Stomach (tissue), 9 donors: ENCODE results near the gene LIPE. TPM values are rescaled to one million over a fixed set of nuclear protein-coding genes. Genes with fewer than 3 reads are reported as not detected.

Experiments used
- DNase-seq, 2 donors: peaks; one replicate each; pipeline versions ENCODE4 v3.0.0 to v3.0.0-alpha.2; 2013 to 2019
- H3K27ac ChIP-seq, 5 donors: fragments of 200-600 bp in 4 of 5; sonication (generic) in 4 of 5; one replicate each; pipeline ENCODE4 v1.5.1; 2013 to 2019; ENCODE audit warnings: mild to moderate bottlenecking in 1 of 5, moderate library complexity in 1 of 5
- H3K27me3 ChIP-seq, 3 donors: fragments of 200-600 bp; sonication (generic); one replicate each; pipeline ENCODE4 v1.5.1; 2017 to 2019; ENCODE audit warnings: mixed run types in 1 of 3
- H3K36me3 ChIP-seq, 4 donors: fragments of 200-600 bp; sonication (generic); 1 replicate in 3 of 4; 2 replicates in 1 of 4; pipeline ENCODE4 v1.5.1; 2016 to 2019
- H3K4me1 ChIP-seq, 4 donors: fragments of 200-600 bp; sonication (generic); one replicate each; pipeline ENCODE4 v1.5.1; 2016 to 2019
- H3K4me3 ChIP-seq, 4 donors: fragments of 200-600 bp; sonication (generic) in 3 of 4; one replicate each; pipeline ENCODE4 v1.5.1; 2016 to 2019; ENCODE audit warnings: mild to moderate bottlenecking in 1 of 4
- H3K9me3 ChIP-seq, 4 donors: fragments of 200-600 bp; sonication (generic); one replicate each; pipeline ENCODE4 v1.5.1; 2016 to 2019
- CTCF ChIP-seq, 7 experiments: fragments of 450-650 bp in 4 of 7; fragments of 200-600 bp in 3 of 7; sonication (generic) in 3 of 7; IDR thresholded peaks; one replicate each; pipeline ENCODE4 v1.5.1; 2016 to 2019; ENCODE audit warnings: antibody characterized with exemption in 7 of 7, control low read depth in 2 of 7, mild to moderate bottlenecking in 1 of 7
- EP300 ChIP-seq: sonication (generic); formaldehyde crosslinking; IDR thresholded peaks from one replicate; pipeline ENCODE4 v1.6.1; 2017; ENCODE audit warnings: antibody characterized with exemption
- POLR2A ChIP-seq, 4 donors: fragments of 450-650 bp; IDR thresholded peaks; one replicate each; pipeline ENCODE4 v1.6.1; 2016; ENCODE audit warnings: antibody characterized with exemption in 4 of 4, control low read depth in 2 of 4, mild to moderate bottlenecking in 1 of 4, moderate library complexity in 1 of 4
- POLR2AphosphoS5 ChIP-seq, 3 donors: sonication (generic); formaldehyde crosslinking; IDR thresholded peaks; one replicate each; pipeline ENCODE4 v1.6.1; 2016; ENCODE audit warnings: antibody characterized with exemption in 3 of 3
- WGBS, 5 donors: extraction: QIAGEN DNeasy Blood & Tissue Kit in 3 of 5; methylation state at CpG; one replicate each; pipeline versions ENCODE4 v1.1.5 to v1.1.7; 2013 to 2018; 5-methylcytosine and 5-hydroxymethylcytosine counted together
- intact Hi-C: fragments of 100-400 bp; cut with DNase I; formaldehyde crosslinking; loops from one replicate; pipeline ENCODE4 v1.15.1; 2023; ENCODE audit warnings: low total_unique reads
- polyA plus RNA-seq, 3 donors: library from polyadenylated mRNA; stranded (reverse); fragments of 200-250 nt; gene quantifications; one replicate each; pipeline ENCODE4 v1.2.3, GENCODE V29; 2013
- total RNA-seq, 5 donors: library from RNA; depleted of rRNA; stranded (reverse); fragments of >200 nt; gene quantifications; one replicate each; pipeline versions ENCODE4 v1.1.0 to v1.2.3, GENCODE V29; 2014 to 2016
- donor health status: healthy with polysubstance abuse.
- donor health status: Bipolar disorder and iron deficiency.
- donor health status: healthy.

Gene LIPE
- total and polyA plus RNA-seq, 8 donors: 3.1 to 139 (median 10.6) TPM

GRCh38 chr19:42407085-42407815, 19.9 kb downstream of the LIPE start:
- no peak for DNase-seq
- WGBS, 5 donors: 88 to 92% (median 91%) methylated on average over 24 to 30 of the region's 30 CpGs
- Histone ChIP-seq H3K9me3 (no peaks in the 10 kb centered on the region), H3K36me3 (peaks cover 0 to 37% (median 17%) of the 10 kb centered on the region in 4 donors), H3K4me1 (peaks cover under 1 to 18% (median 11%) of the 10 kb centered on the region in 4 donors), H3K4me3 (no peak overlapping the region), H3K27ac (no peak overlapping the region), H3K27me3 (no peaks in the 10 kb centered on the region)
- intact Hi-C loops: no loop called here
- TF ChIP-seq EP300 (no peak), CTCF (IDR thresholded peaks at IDR 0.05) (no peak), POLR2AphosphoS5 (IDR thresholded peaks at IDR 0.05) (no peak)

- DNase-seq: no peak
- peaks cover 9 to 27% (median 22%) of the 10 kb centered on the region in 4 donors for H3K4me1 ChIP-seq
- H3K36me3 ChIP-seq: peaks cover 0 to 37% (median 17%) of the 10 kb centered on the region in 4 donors
- no peak overlapping the region for H3K4me3 ChIP-seq
- H3K27ac ChIP-seq: no peak overlapping the region
- H3K27me3 ChIP-seq: no peaks in the 10 kb centered on the region
- WGBS, 5 donors: 90 to 97% (median 94%) methylated on average over 7 to 11 of the region's 11 CpGs
- no peaks in the 10 kb centered on the region for H3K9me3 ChIP-seq
- intact Hi-C loops: no loop called here
- no peak for TF ChIP-seq POLR2A (IDR thresholded peaks at IDR 0.05)
- no peak for TF ChIP-seq CTCF (IDR thresholded peaks at IDR 0.05)
- no peak for TF ChIP-seq POLR2AphosphoS5 (IDR thresholded peaks at IDR 0.05)
- TF ChIP-seq EP300: no peak
These were observed 21.1 kb downstream of the LIPE start for GRCh38 chr19:42406111-42406510.

- Histone ChIP-seq H3K4me1 (peaks cover 11 to 23% (median 18%) of the 10 kb centered on the region in 4 donors), H3K27me3 (no peaks in the 10 kb centered on the region), H3K27ac (no peak overlapping the region), H3K9me3 (no peaks in the 10 kb centered on the region), H3K4me3 (no peak overlapping the region), H3K36me3 (peaks cover 0 to 31% (median 16%) of the 10 kb centered on the region in 4 donors)
- no peak for DNase-seq
- WGBS, 5 donors: 88 to 98% (median 97%) methylated on average over 10 of the region's 10 CpGs
- intact Hi-C loops: no loop called here
- TF ChIP-seq POLR2AphosphoS5 (IDR thresholded peaks at IDR 0.05): no peak
- TF ChIP-seq EP300: no peak
- no peak for TF ChIP-seq CTCF (IDR thresholded peaks at IDR 0.05)
- TF ChIP-seq POLR2A (IDR thresholded peaks at IDR 0.05): no peak
These were observed 23.6 kb downstream of the LIPE start for GRCh38 chr19:42403586-42403985.

GRCh38 chr19:42402376-42403116, 24.6 kb downstream of the LIPE start:
- 63 to 71% (median 67%) methylated on average over 34 of the region's 34 CpGs for WGBS, 5 donors
- H3K4me3 ChIP-seq: peak overlapping the region; percentile 59 to 69 (median 64)
- no peaks in the 10 kb centered on the region for H3K27me3 ChIP-seq
- intact Hi-C loops: no loop called here
- H3K4me1 ChIP-seq: peaks cover 15 to 32% (median 24%) of the 10 kb centered on the region in 4 donors
- no peaks in the 10 kb centered on the region for H3K9me3 ChIP-seq
- no peak for TF ChIP-seq POLR2A (IDR thresholded peaks at IDR 0.05)
- TF ChIP-seq CTCF (IDR thresholded peaks at IDR 0.05): no peak
- TF ChIP-seq EP300: no peak
- peaks cover 0 to 25% (median 11%) of the 10 kb centered on the region in 4 donors for H3K36me3 ChIP-seq
- DNase-seq: no peak
- H3K27ac ChIP-seq: peak overlapping the region in 1 of 5 donors; percentile 78
